GM19099 (cell line): ENCODE measurements around the gene MAFB.

ENCODE experiments used
- POLR2A ChIP-seq: IDR thresholded peaks from 3 replicates; pipeline ENCODE4 v1.6.1; 2011; ENCODE audit warnings: low read depth; ENCODE audit not compliant: insufficient read length; ENCODE audit errors: extremely low read depth

Gene MAFB

GRCh38 chr20:40711079-40711478 lies 22.0 kb upstream of the MAFB start:
- no peak for TF ChIP-seq POLR2A

- no peak for TF ChIP-seq POLR2A
These were observed 21.6 kb upstream of the MAFB start for GRCh38 chr20:40710603-40711002.

GRCh38 chr20:40706977-40707582 lies 18.0 kb upstream of the MAFB start:
- TF ChIP-seq POLR2A = no peak

GRCh38 chr20:40705413-40705812 lies 16.4 kb upstream of the MAFB start:
- TF ChIP-seq POLR2A = no peak

- no peak for TF ChIP-seq POLR2A
These were observed 15.8 kb upstream of the MAFB start for GRCh38 chr20:40704828-40705227.

- no peak for TF ChIP-seq POLR2A
These were observed 15.0 kb upstream of the MAFB start for GRCh38 chr20:40703975-40704530.

GRCh38 chr20:40702504-40702903 lies 13.5 kb upstream of the MAFB start:
- no peak for TF ChIP-seq POLR2A

- no peak for TF ChIP-seq POLR2A
These were observed 9.7 kb upstream of the MAFB start for GRCh38 chr20:40698744-40699143.

- TF ChIP-seq POLR2A = no peak
These were observed 9.2 kb upstream of the MAFB start for GRCh38 chr20:40698281-40698680.

GRCh38 chr20:40697541-40697940 lies 8.5 kb upstream of the MAFB start:
- TF ChIP-seq POLR2A = no peak

- no peak for TF ChIP-seq POLR2A
These were observed 6.2 kb upstream of the MAFB start for GRCh38 chr20:40695214-40695613.

- no peak for TF ChIP-seq POLR2A
These were observed 5.2 kb upstream of the MAFB start for GRCh38 chr20:40694246-40694645.

- TF ChIP-seq POLR2A = no peak
These were observed 3.4 kb upstream of the MAFB start for GRCh38 chr20:40692240-40693011.

GRCh38 chr20:40691566-40692239 lies 2.7 kb upstream of the MAFB start:
- TF ChIP-seq POLR2A = no peak

- no peak for TF ChIP-seq POLR2A
These were observed 2.0 kb upstream of the MAFB start for GRCh38 chr20:40690836-40691565.

- TF ChIP-seq POLR2A = no peak
These were observed 1.2 kb upstream of the MAFB start for GRCh38 chr20:40689943-40690835.
